CD4-positive, alpha-beta T cell (primary cell): ENCODE results near the gene ALAD. TPM values are rescaled to one million over a fixed set of nuclear protein-coding genes. Genes with fewer than 3 reads are reported as not detected.

Experiments
- ATAC-seq: fragments of 200-7000 bp; cut with Tn5 transposase; one replicate; pipeline ENCODE4 v1.10.0; 2022; ENCODE audit warnings: mild to moderate bottlenecking; ENCODE audit not compliant: poor library complexity
- CTCF ChIA-PET: fragments of 350-600 bp; sonication (Branson Sonifier 250); formaldehyde crosslinking; loops from one replicate; lab custom pipeline; 2021; ENCODE audit warnings: antibody characterized with exemption, inconsistent platforms; lab: Charles Lee
- POLR2A ChIA-PET: fragments of 350-600 bp; sonication (Branson Sonifier 250); formaldehyde crosslinking; loops from one replicate; lab custom pipeline; 2021; ENCODE audit warnings: antibody characterized with exemption, inconsistent platforms; lab: Charles Lee
- DNase-seq, 14 experiments: peaks; one replicate each; pipeline ENCODE4 v3.0.0-alpha.2; 2013 to 2020; ENCODE audit warnings: mixed read lengths in 2 of 14
- H3K27ac ChIP-seq, 2 donors: one replicate each; pipeline versions ENCODE4 v1.5.1 to v1.7.0; 2013; ENCODE audit warnings: low read length in 2 of 2, low read depth in 1 of 2, mild to moderate bottlenecking in 1 of 2
- H3K27me3 ChIP-seq, 2 experiments: 1 replicate in 1 of 2; 2 replicates in 1 of 2; pipeline versions ENCODE4 v1.6.1 to v1.7.0; 2013; ENCODE audit warnings: low read length in 2 of 2, control low read depth in 1 of 2, mild to moderate bottlenecking in 1 of 2, moderate library complexity in 1 of 2; ENCODE audit not compliant: insufficient read depth in 2 of 2, control insufficient read depth in 1 of 2
- H3K36me3 ChIP-seq: one replicate; pipeline ENCODE4 v1.6.1; 2013; ENCODE audit warnings: low read length, control low read depth; ENCODE audit not compliant: insufficient read depth
- H3K4me1 ChIP-seq: one replicate; pipeline ENCODE4 v1.6.1; 2013; ENCODE audit warnings: low read length, control low read depth; ENCODE audit not compliant: insufficient read depth
- H3K4me3 ChIP-seq: one replicate; pipeline ENCODE4 v1.5.1; 2013; ENCODE audit warnings: mild to moderate bottlenecking, low read length, moderate library complexity
- H3K9me3 ChIP-seq, 2 experiments: 1 replicate in 1 of 2; 2 replicates in 1 of 2; pipeline versions ENCODE4 v1.6.1 to v1.7.0; 2013; ENCODE audit warnings: low read length in 2 of 2, mild to moderate bottlenecking in 2 of 2, control low read depth in 1 of 2, moderate library complexity in 1 of 2; ENCODE audit not compliant: control insufficient read depth in 1 of 2, insufficient read depth in 1 of 2
- H3K27ac Mint-ChIP-seq: one replicate; pipeline ENCODE4 v1.8.0; 2020; ENCODE audit warnings: mixed read lengths
- H3K27me3 Mint-ChIP-seq: one replicate; pipeline ENCODE4 v1.8.0; 2021; ENCODE audit warnings: mixed read lengths
- H3K36me3 Mint-ChIP-seq: one replicate; pipeline ENCODE4 v1.8.0; 2021; ENCODE audit warnings: low read depth, mixed read lengths
- H3K4me1 Mint-ChIP-seq: one replicate; pipeline ENCODE4 v1.8.0; 2021; ENCODE audit warnings: low read depth, mixed read lengths
- H3K4me3 Mint-ChIP-seq: one replicate; pipeline ENCODE4 v1.8.0; 2020; ENCODE audit warnings: mild to moderate bottlenecking, mixed read lengths
- H3K9me3 Mint-ChIP-seq: one replicate; pipeline ENCODE4 v1.8.0; 2020; ENCODE audit warnings: mixed read lengths
- CTCF ChIP-seq: fragments of 200-600 bp; IDR thresholded peaks from one replicate; pipeline ENCODE4 v1.8.0; 2022; ENCODE audit warnings: antibody characterized with exemption, mild to moderate bottlenecking
- intact Hi-C, 2 experiments: fragments of 100-400 bp; cut with DNase I in 1 of 2; cut with micrococcal nuclease in 1 of 2; formaldehyde crosslinking; loops; one replicate each; pipeline versions ENCODE4 v1.15.1 to v1.9.0; 2023 to 2025; cut with DNase I, micrococcal nuclease
- total RNA-seq, 174 experiments: library from RNA in 2 of 174; stranded (reverse) in 2 of 174; gene quantifications; one replicate each; pipeline ENCODE4 v1.2.3 and lab custom pipeline; 2021 to 2026

Gene ALAD
- total RNA-seq, 2 experiments from 2014 or later, result 14.5 to 15.0 TPM

GRCh38 chr9:113397203-113397631, 3.9 kb downstream of the ALAD start:
- Mint-ChIP-seq H3K4me1 (peaks cover 34% of the 10 kb centered on the region), H3K9me3 (no peaks in the 10 kb centered on the region), H3K36me3 (peaks cover 23% of the 10 kb centered on the region), H3K27ac (no peak overlapping the region), H3K27me3 (no peaks in the 10 kb centered on the region), H3K4me3 (no peak overlapping the region)
- Histone ChIP-seq H3K27me3 (no peaks in the 10 kb centered on the region), H3K4me3 (no peak overlapping the region), H3K9me3 (no peaks in the 10 kb centered on the region), H3K36me3 (peaks cover 14% of the 10 kb centered on the region), H3K27ac (no peak overlapping the region), H3K4me1 (peaks cover 33% of the 10 kb centered on the region)
- intact Hi-C loops, result no loop called here
- CTCF ChIA-PET, result no interaction called here
- POLR2A ChIA-PET, result interaction anchor here (0.9 kb wide), 1 partner anchor 21 kb away, joined by 3 read pairs; the partner anchor contains the start of gene HDHD3
- no peak for DNase-seq
- TF ChIP-seq CTCF, result no peak
- ATAC-seq, result no peak

- Histone ChIP-seq H3K27me3 (no peaks in the 10 kb centered on the region), H3K9me3 (no peaks in the 10 kb centered on the region), H3K36me3 (peaks cover 28% of the 10 kb centered on the region), H3K4me1 (peaks cover 20% of the 10 kb centered on the region), H3K4me3 (no peak overlapping the region), H3K27ac (no peak overlapping the region)
- CTCF ChIA-PET, result no interaction called here
- DNase-seq (peak in 1 of 14 experiments; percentile 14), ATAC-seq (no peak)
- POLR2A ChIA-PET, result no interaction called here
- Mint-ChIP-seq H3K27me3 (no peaks in the 10 kb centered on the region), H3K36me3 (peaks cover 41% of the 10 kb centered on the region), H3K4me1 (peaks cover 20% of the 10 kb centered on the region), H3K4me3 (no peak overlapping the region), H3K27ac (no peak overlapping the region), H3K9me3 (no peaks in the 10 kb centered on the region)
- TF ChIP-seq CTCF, result no peak
- intact Hi-C loops, result no loop called here
Measured at GRCh38 chr9:113395000-113395861, 5.9 kb downstream of the ALAD start.

GRCh38 chr9:113393281-113393680, 7.8 kb downstream of the ALAD start:
- peaks cover 46% of the 10 kb centered on the region for H3K36me3 ChIP-seq
- no peak overlapping the region for H3K4me3 Mint-ChIP-seq
- no peak overlapping the region for H3K27ac Mint-ChIP-seq
- no peaks in the 10 kb centered on the region for H3K9me3 ChIP-seq
- peaks cover 54% of the 10 kb centered on the region for H3K36me3 Mint-ChIP-seq
- no peaks in the 10 kb centered on the region for H3K9me3 Mint-ChIP-seq
- ATAC-seq, result no peak
- no peak for TF ChIP-seq CTCF
- no peaks in the 10 kb centered on the region for H3K27me3 Mint-ChIP-seq
- DNase-seq, result no peak
- ChIA-PET CTCF (interaction anchor here (1.7 kb wide), 1 partner anchor 8 kb away, joined by 5 read pairs; the partner anchor contains the start of gene ALAD), POLR2A (no interaction called here)
- intact Hi-C loops, result no loop called here
- H3K27me3 ChIP-seq, result no peaks in the 10 kb centered on the region
- peaks cover 3% of the 10 kb centered on the region for H3K4me1 ChIP-seq
- H3K27ac ChIP-seq, result no peak overlapping the region
- no peak overlapping the region for H3K4me3 ChIP-seq
- H3K4me1 Mint-ChIP-seq, result peaks cover 7% of the 10 kb centered on the region
